NT2/D1 (cell line): ENCODE data around the gene DUS1L.

Source experiments
- SUZ12 ChIP-seq: IDR thresholded peaks from 2 replicates; pipeline ENCODE4 v1.6.1; 2011; ENCODE audit not compliant: insufficient read length, insufficient read depth; ENCODE audit errors: extremely low read depth
- YY1 ChIP-seq: IDR thresholded peaks from 2 replicates; pipeline ENCODE4 v1.6.1; 2011; ENCODE audit not compliant: insufficient read length, insufficient read depth
- ZNF274 ChIP-seq: IDR thresholded peaks from 2 replicates; pipeline ENCODE4 v1.6.1; 2011; ENCODE audit warnings: mild to moderate bottlenecking, low read depth, low read length

DNA sequence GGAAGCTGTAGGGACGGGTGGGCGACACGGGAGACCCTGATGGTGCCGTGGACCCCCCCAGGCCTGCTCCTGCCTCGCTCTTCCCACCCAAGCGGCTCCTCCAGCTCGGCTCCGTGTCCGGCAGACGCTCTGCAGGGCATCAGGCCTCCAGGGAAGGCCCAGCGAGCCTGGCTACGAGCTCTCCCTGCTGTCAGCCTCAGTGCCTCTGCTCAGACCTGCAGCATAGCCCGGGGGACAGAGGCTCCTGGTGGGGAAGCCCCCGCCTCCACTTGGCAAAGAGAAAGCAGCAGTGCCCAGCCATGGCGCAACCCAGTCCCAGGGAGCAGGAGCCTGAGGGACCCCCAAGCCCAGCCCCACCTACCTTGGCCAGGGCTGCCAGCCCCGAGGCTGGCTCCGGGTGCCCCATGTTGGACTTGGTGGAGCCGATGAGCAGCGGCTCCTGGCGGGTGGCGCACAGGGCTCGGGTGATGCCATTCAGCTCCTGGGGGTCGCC lies 26.5 kb upstream of the DUS1L start:
- no peak for TF ChIP-seq YY1
- no peak for TF ChIP-seq ZNF274
- no peak for TF ChIP-seq SUZ12
